Activated CD8-positive, alpha-beta memory T cell treated with anti-CD3 and anti-CD28 coated beads, Interleukin-2, amount 50 U/mL, for 4 hours (primary cell): ENCODE data around the gene MTMR4.
A peak's percentile ranks its signal among the peaks of the same experiment; 100 is the strongest.
"Not testable (repeated sequence)": the region's sequence is repeated elsewhere in the genome, so short reads cannot be mapped to it uniquely, and the experiment has no call there.

Experiments used
- DNase-seq: peaks from one replicate; pipeline ENCODE4 v3.0.0-alpha.2; 2020

The MTMR4 gene

DNA sequence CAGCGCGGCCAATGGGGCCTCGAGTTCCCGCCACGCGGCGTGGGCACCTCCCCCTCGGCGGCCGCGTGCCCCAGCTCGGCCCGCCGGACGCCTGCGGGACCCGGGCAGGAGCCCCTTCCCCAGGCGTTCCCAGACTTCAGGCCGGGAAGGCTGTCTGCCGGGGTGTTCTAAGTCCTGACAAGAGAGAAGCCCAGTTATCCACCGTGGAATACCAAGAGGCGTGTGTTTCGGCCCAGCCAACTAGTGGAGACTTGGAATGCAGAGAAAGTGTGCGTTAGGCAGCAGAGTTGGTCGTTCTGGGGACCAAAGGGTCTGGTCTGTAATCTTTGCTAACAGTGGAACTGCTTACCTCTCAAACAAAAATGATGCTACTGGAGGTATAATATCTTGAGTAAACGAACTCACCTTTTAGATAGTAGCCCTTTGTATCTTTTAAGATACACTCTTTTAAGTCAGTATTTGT lies 26.0 kb downstream of the MTMR4 start:
- DNase-seq = no peak

- DNase-seq = peak; percentile 75
These were observed 26.6 kb downstream of the MTMR4 start, which contains the start of gene HSF5 for GRCh38 chr17:58487589-58488427. HSF5 (minus strand) TSS chr17:58488408; CDS start chr17:58488274, 134 bp downstream.

GRCh38 chr17:58484600-58484999 lies 29.8 kb downstream of the MTMR4 start:
- DNase-seq = no peak

DNA sequence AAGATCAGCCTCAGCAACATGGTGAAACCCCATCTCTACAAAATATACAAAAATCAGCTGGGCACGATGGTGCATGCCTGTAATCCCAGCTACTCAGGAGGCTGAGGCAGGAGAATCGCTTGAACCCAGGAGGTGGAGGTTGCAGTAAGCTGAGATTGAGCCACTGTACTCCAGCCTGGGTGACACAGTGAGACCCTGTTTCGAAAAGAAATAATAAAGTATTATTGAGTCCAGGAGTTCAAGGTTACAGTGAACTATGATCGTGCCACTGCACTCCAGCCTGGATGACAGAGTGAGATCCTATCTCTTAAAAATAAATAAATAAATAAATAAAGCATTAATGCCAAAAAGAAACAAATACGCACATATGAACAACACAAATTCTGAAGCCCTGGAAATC lies 32.6 kb downstream of the MTMR4 start:
- DNase-seq = not testable (repeated sequence)

- no peak for DNase-seq
These were observed 34.3 kb downstream of the MTMR4 start for GRCh38 chr17:58480090-58480489.

DNA sequence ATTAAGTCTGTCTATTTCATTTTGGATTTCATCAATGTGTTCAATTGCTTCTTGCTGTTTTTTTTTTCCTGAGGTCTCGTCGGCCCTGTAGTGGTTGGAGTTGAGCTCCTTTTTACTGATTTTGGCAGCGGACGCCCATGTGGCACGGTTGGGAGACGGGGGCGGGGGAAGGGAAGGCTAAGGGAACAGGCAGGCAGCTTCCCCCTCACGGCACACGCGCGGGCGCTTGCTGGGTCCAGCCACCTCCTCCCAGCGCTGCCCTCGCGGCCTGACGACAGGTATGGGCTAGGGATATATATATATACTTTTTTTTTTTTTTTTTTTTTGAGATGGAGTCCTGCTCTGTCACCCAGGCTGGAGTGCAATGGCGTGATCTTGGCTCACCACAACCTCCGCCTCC lies 37.6 kb downstream of the MTMR4 start:
- no peak for DNase-seq

GRCh38 chr17:58475985-58476384 lies 38.5 kb downstream of the MTMR4 start:
- no peak for DNase-seq

- DNase-seq = no peak
These were observed 44.1 kb downstream of the MTMR4 start for GRCh38 chr17:58470356-58470755.

DNA sequence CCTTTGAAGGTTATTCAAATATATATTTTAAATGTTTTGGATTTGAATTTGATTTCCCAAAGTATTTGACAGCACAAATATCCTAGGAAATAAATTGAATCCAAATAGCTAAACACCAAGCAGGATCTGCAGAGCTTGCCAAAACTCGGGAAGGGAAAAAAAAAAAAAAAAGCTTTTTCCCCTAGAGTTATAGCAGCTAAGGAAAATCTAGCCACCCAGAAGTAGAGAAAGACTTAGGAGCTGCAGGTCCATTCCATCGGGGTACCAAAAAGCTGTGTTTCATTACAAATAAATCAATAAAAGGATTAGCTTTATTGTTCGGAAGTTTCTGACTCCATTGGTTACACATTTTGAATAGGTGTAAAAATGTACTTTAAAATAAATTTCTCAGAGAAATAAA lies 45.5 kb downstream of the MTMR4 start:
- DNase-seq = no peak

DNA sequence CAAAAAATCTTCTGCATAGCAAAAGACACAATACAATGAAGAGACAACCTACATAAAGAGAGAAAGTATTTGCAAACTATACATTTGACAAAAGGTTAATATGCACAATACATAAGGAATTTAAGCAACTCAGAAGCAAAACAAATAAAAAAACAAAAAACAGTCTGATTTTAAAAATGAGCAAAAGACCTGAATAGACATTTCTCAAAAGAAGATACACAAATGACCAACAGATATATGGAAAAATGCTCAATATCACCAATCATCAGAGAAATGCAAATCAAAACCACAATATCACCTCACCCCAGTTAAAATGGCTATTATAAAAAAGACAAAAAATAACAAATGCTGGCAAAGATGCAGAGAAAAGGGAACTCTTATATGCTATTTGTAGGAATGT lies 58.9 kb downstream of the MTMR4 start:
- DNase-seq = no peak

DNA sequence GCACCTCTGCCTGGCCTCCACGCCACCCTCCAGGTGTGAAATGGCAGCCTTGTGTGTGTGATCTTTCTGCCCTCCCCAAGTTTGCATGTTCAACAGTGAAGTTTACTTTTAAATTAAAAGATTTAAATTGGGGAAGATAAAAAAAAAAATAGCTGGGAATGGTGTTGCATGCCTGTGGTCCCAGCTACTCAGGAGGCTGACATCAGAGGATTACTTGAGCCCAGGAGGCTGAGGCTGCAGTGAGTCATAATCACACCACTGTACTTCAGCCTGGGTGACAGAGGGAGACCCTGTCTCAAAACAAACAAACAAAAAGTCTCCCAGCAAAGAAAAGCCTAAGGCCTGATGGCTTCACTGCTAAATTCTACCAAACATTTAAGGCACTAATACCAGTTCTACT lies 61.7 kb downstream of the MTMR4 start:
- DNase-seq = no peak

- DNase-seq = peak; percentile 54
These were observed 67.1 kb downstream of the MTMR4 start for GRCh38 chr17:58447039-58447975.

DNA sequence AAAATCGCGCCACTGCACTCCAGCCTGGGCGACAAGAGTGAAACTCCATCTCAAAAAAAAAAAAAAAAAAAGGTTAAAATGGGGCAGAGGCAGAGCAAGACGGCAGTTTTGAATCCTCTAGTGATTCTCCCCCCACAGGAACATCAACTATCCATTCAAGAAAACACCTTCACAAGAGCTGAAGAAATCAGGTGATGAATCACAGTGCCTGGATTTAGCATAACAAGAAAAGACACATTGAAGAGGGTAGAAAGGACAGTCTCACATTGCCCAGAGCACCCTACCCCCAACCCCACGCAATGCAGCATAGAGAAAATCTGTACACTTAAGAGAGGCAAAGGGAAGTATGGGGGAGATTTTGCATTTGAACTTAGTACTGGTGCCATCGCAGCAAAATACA lies 68.4 kb downstream of the MTMR4 start:
- DNase-seq = no peak
